H9 (cell line): ENCODE data around the gene STBD1. TPM values are rescaled to one million over a fixed set of nuclear protein-coding genes. Genes with fewer than 3 reads are reported as not detected.

Experiments
- DNase-seq: peaks from one replicate; pipeline ENCODE4 v3.0.0-alpha.2; 2017
- H2AFZ ChIP-seq: one replicate; pipeline ENCODE4 v1.6.1; 2013; ENCODE audit warnings: mild to moderate bottlenecking, low read length, control low read depth, moderate library complexity
- H2AK5ac ChIP-seq: 2 replicates; pipeline ENCODE4 v1.6.1; 2013; ENCODE audit warnings: low read length, control low read depth, mixed read lengths; ENCODE audit not compliant: insufficient read length
- H2BK120ac ChIP-seq: one replicate; pipeline ENCODE4 v1.6.1; 2013; ENCODE audit warnings: low read depth, mild to moderate bottlenecking, low read length, control low read depth, inconsistent platforms; ENCODE audit not compliant: poor library complexity, severe bottlenecking
- H2BK12ac ChIP-seq: 2 replicates; pipeline ENCODE4 v1.6.1; 2013; ENCODE audit warnings: low read length, control low read depth, mixed read lengths, low read depth; ENCODE audit not compliant: insufficient read length
- H2BK15ac ChIP-seq: 2 replicates; pipeline ENCODE4 v1.6.1; 2013; ENCODE audit warnings: low read depth, low read length, control low read depth
- H2BK20ac ChIP-seq: one replicate; pipeline ENCODE4 v1.6.1; 2013; ENCODE audit warnings: low read depth, mild to moderate bottlenecking, low read length, control low read depth, inconsistent platforms; ENCODE audit not compliant: poor library complexity, severe bottlenecking
- H2BK5ac ChIP-seq: 2 replicates; pipeline ENCODE4 v1.6.1; 2013; ENCODE audit warnings: low read length, control low read depth, mixed read lengths; ENCODE audit not compliant: insufficient read length
- H3K14ac ChIP-seq: 2 replicates; pipeline ENCODE4 v1.6.1; 2013; ENCODE audit warnings: low read length, control low read depth; ENCODE audit not compliant: insufficient read depth
- H3K18ac ChIP-seq: 2 replicates; pipeline ENCODE4 v1.6.1; 2013; ENCODE audit warnings: low read depth, mild to moderate bottlenecking, mixed read lengths, low read length, control low read depth; ENCODE audit not compliant: insufficient read length
- H3K23ac ChIP-seq: 2 replicates; pipeline ENCODE4 v1.6.1; 2013; ENCODE audit warnings: low read length, control low read depth, mixed read lengths, low read depth; ENCODE audit not compliant: insufficient read length
- H3K23me2 ChIP-seq: 2 replicates; pipeline ENCODE4 v1.6.1; 2013; ENCODE audit warnings: low read depth, mild to moderate bottlenecking, mixed read lengths, low read length, control low read depth; ENCODE audit not compliant: insufficient read length, poor library complexity, severe bottlenecking
- H3K27ac ChIP-seq: 2 replicates; pipeline ENCODE4 v1.5.1; 2013; ENCODE audit warnings: low read length, control low read depth, mixed read lengths, low read depth; ENCODE audit not compliant: insufficient read length
- H3K27me3 ChIP-seq: 2 replicates; pipeline ENCODE4 v1.6.1; 2013; ENCODE audit warnings: low read length, control low read depth, inconsistent platforms; ENCODE audit not compliant: insufficient read depth
- H3K4ac ChIP-seq: 2 replicates; pipeline ENCODE4 v1.6.1; 2013; ENCODE audit warnings: low read depth, mild to moderate bottlenecking, control low read depth, inconsistent platforms, low read length, moderate library complexity
- H3K4me1 ChIP-seq: 2 replicates; pipeline ENCODE4 v1.6.1; 2013; ENCODE audit warnings: low read length, control low read depth, inconsistent platforms; ENCODE audit not compliant: insufficient read depth
- H3K4me2 ChIP-seq: 2 replicates; pipeline ENCODE4 v1.6.1; 2013; ENCODE audit warnings: low read length, control low read depth, mixed read lengths; ENCODE audit not compliant: insufficient read length, insufficient read depth
- H3K56ac ChIP-seq: 2 replicates; pipeline ENCODE4 v1.6.1; 2013; ENCODE audit warnings: low read depth, mild to moderate bottlenecking, mixed read lengths, low read length, control low read depth; ENCODE audit not compliant: insufficient read length
- H3K79me1 ChIP-seq: 2 replicates; pipeline ENCODE4 v1.6.1; 2013; ENCODE audit warnings: low read depth, mild to moderate bottlenecking, moderate library complexity, low read length, control low read depth, inconsistent platforms; ENCODE audit not compliant: insufficient read depth, poor library complexity, severe bottlenecking
- H3K79me2 ChIP-seq: 2 replicates; pipeline ENCODE4 v1.6.1; 2013; ENCODE audit warnings: low read length, control low read depth, inconsistent platforms; ENCODE audit not compliant: insufficient read depth
- H3K9ac ChIP-seq: 2 replicates; pipeline ENCODE4 v1.6.1; 2013; ENCODE audit warnings: low read length, control low read depth, mixed read lengths; ENCODE audit not compliant: insufficient read length; ENCODE audit errors: extremely low read depth
- H3K9me3 ChIP-seq: one replicate; pipeline ENCODE4 v1.6.1; 2013; ENCODE audit warnings: low read depth, low read length, inconsistent platforms; ENCODE audit not compliant: control insufficient read depth
- H3T11ph ChIP-seq: one replicate; pipeline ENCODE4 v1.6.1; 2013; ENCODE audit warnings: mild to moderate bottlenecking, low read length, control low read depth, inconsistent platforms
- H4K20me1 ChIP-seq: one replicate; pipeline ENCODE4 v1.6.1; 2013; ENCODE audit not compliant: control insufficient read depth, insufficient read length, insufficient read depth
- H4K5ac ChIP-seq: 2 replicates; pipeline ENCODE4 v1.6.1; 2013; ENCODE audit warnings: low read depth, mild to moderate bottlenecking, mixed read lengths, low read length, control low read depth; ENCODE audit not compliant: insufficient read length
- H4K8ac ChIP-seq: replicated peaks from 2 replicates; pipeline ENCODE4 v1.6.1; 2013; ENCODE audit warnings: low read length, control low read depth, mixed read lengths, low read depth; ENCODE audit not compliant: insufficient read length
- H4K91ac ChIP-seq: 2 replicates; pipeline ENCODE4 v1.6.1; 2013; ENCODE audit warnings: low read depth, mild to moderate bottlenecking, moderate library complexity, mixed read lengths, low read length, control low read depth; ENCODE audit not compliant: insufficient read length
- H3K27ac Mint-ChIP-seq, 3 experiments: 2 replicates in 2 of 3; 3 replicates in 1 of 3; pipeline ENCODE4 v1.8.0; 2020 to 2021; ENCODE audit warnings: mixed read lengths in 3 of 3, mild to moderate bottlenecking in 1 of 3, moderate library complexity in 1 of 3
- H3K27me3 Mint-ChIP-seq: 2 replicates; pipeline ENCODE4 v1.8.0; 2021; ENCODE audit warnings: low read depth, mild to moderate bottlenecking, moderate library complexity, mixed read lengths
- H3K36me3 Mint-ChIP-seq, 3 experiments: 2 replicates in 2 of 3; 3 replicates in 1 of 3; pipeline ENCODE4 v1.8.0; 2020 to 2021; ENCODE audit warnings: low read depth in 3 of 3, mixed read lengths in 3 of 3; ENCODE audit not compliant: insufficient read depth in 1 of 3
- H3K4me1 Mint-ChIP-seq, 2 experiments: 2 replicates each; pipeline ENCODE4 v1.8.0; 2020; ENCODE audit warnings: mixed read lengths in 2 of 2
- H3K4me3 Mint-ChIP-seq, 2 experiments: 2 replicates in 1 of 2; 3 replicates in 1 of 2; pipeline ENCODE4 v1.8.0; 2020 to 2021; ENCODE audit warnings: mild to moderate bottlenecking in 2 of 2, mixed read lengths in 2 of 2, moderate library complexity in 1 of 2
- H3K9me3 Mint-ChIP-seq, 2 experiments: 2 replicates in 1 of 2; 3 replicates in 1 of 2; pipeline ENCODE4 v1.8.0; 2020; ENCODE audit warnings: mild to moderate bottlenecking in 2 of 2, mixed read lengths in 2 of 2, moderate library complexity in 1 of 2
- WGBS: extraction: QIAGEN DNeasy Blood & Tissue Kit; methylation state at CpG from one replicate; pipeline ENCODE4 v1.1.7; 2013; ENCODE audit warnings: missing lambda C conversion rate, low lambda C conversion rate, mixed read lengths; ENCODE audit not compliant: insufficient read length; ENCODE audit errors: extremely low coverage; 5-methylcytosine and 5-hydroxymethylcytosine counted together
- total RNA-seq: library from RNA; stranded (reverse); gene quantifications from 2 replicates; pipeline ENCODE4 v1.2.1, GENCODE V29; 2021
- TF ChIP-seq, protein P1 (sequence below): fragments of 200-600 bp; sonication (generic); conservative IDR thresholded peaks from 3 replicates; pipeline ENCODE4 v1.8.0; 2021; ENCODE audit warnings: antibody characterized with exemption, mild to moderate bottlenecking

The STBD1 gene
- total RNA-seq, 1 experiment from 2014 or later, result 1.1 TPM

DNA sequence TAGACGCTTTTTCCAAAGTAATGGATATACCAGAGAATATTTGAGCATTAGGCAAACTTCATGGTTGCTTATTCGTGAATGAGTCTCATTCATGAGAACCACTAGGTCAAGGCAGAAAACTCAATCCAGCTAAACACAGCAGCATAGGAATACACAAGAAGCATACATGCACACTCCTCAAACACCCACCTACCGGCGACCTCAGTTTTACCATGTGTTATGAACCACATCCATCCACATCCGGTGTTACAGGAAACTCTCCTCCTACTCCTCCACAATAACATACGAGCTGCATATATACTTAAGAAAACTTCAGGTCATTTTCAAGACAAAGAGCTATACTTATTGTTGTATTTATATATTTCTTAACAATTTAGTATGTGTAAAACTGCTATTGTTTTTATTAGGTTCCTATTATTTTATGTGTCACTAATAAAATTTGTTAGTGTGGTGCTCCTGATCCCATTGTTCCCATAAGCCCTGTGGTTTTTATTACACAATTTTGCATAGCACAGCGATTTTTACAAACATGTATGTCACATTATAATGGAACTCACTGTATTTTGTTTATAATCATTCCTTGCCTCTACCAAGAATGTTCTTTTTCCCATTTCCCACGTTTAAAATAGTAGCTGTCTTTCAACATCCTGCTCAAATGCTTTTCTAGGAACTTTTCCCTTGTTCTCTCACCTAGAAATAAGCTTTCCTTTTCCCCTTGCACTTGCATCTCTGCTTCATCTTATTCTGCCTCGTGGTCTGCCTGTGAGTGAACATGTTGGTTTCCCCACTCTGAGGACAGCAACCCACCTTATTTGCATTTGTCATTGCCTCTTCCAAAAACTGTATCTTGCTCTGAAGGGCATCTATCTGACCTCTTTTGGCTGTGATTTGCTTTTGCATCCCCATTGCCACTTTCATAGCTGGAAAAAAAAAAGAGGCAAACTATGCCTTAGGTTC, 48.3 kb downstream of the STBD1 start:
- TF ChIP-seq, protein P1, sequence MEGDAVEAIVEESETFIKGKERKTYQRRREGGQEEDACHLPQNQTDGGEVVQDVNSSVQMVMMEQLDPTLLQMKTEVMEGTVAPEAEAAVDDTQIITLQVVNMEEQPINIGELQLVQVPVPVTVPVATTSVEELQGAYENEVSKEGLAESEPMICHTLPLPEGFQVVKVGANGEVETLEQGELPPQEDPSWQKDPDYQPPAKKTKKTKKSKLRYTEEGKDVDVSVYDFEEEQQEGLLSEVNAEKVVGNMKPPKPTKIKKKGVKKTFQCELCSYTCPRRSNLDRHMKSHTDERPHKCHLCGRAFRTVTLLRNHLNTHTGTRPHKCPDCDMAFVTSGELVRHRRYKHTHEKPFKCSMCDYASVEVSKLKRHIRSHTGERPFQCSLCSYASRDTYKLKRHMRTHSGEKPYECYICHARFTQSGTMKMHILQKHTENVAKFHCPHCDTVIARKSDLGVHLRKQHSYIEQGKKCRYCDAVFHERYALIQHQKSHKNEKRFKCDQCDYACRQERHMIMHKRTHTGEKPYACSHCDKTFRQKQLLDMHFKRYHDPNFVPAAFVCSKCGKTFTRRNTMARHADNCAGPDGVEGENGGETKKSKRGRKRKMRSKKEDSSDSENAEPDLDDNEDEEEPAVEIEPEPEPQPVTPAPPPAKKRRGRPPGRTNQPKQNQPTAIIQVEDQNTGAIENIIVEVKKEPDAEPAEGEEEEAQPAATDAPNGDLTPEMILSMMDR, result no peak
- no peak overlapping the region for H3K14ac ChIP-seq
- H2BK5ac ChIP-seq, result no peak overlapping the region
- H3K27me3 Mint-ChIP-seq, result peaks cover 2% of the 10 kb centered on the region
- no peak for DNase-seq
- no peak overlapping the region for H4K91ac ChIP-seq
- H3K27me3 ChIP-seq, result no peaks in the 10 kb centered on the region
- H3K4me3 Mint-ChIP-seq, result no peak overlapping the region
- no peak overlapping the region for H2AK5ac ChIP-seq
- H3K27ac Mint-ChIP-seq, result no peak overlapping the region
- no peak overlapping the region for H2BK120ac ChIP-seq
- H3K9ac ChIP-seq, result no peak overlapping the region
- H4K8ac ChIP-seq, result no peak overlapping the region
- H3K4ac ChIP-seq, result no peak overlapping the region
- no peak overlapping the region for H3K27ac ChIP-seq
- no peak overlapping the region for H3K18ac ChIP-seq
- H3K23me2 ChIP-seq, result no peaks in the 10 kb centered on the region
- no peaks in the 10 kb centered on the region for H3K4me1 Mint-ChIP-seq
- H3K56ac ChIP-seq, result no peak overlapping the region
- peaks cover 6 to 11% of the 10 kb centered on the region in 2 experiments; a peak in 4 of 5 replicates for H3K9me3 Mint-ChIP-seq
- H3K36me3 Mint-ChIP-seq, result peaks cover 0 to 5% (median 5%) of the 10 kb centered on the region in 3 experiments; a peak in 4 of 7 replicates
- no peak overlapping the region for H4K5ac ChIP-seq
- no peak overlapping the region for H2AFZ ChIP-seq
- no peak overlapping the region for H2BK15ac ChIP-seq
- no peaks in the 10 kb centered on the region for H3K4me1 ChIP-seq
- H3K23ac ChIP-seq, result peak overlapping the region; percentile 69
- no peak overlapping the region for H2BK20ac ChIP-seq
- WGBS, result no CpG with 5 or more reads among the region's 9 CpGs
- H3K9me3 ChIP-seq, result no peaks in the 10 kb centered on the region
- no peaks in the 10 kb centered on the region for H4K20me1 ChIP-seq
- no peak overlapping the region for H3T11ph ChIP-seq
- no peak overlapping the region for H3K4me2 ChIP-seq
- no peaks in the 10 kb centered on the region for H3K79me2 ChIP-seq
- H3K79me1 ChIP-seq, result no peaks in the 10 kb centered on the region
- H2BK12ac ChIP-seq, result peak overlapping the region; percentile 73
